ENCODE data around the gene AXIN2.
"Not testable (repeated sequence)": the region's sequence is repeated elsewhere in the genome, so short reads cannot be mapped to it uniquely, and the experiment has no call there.

AXIN2 gene

DNA sequence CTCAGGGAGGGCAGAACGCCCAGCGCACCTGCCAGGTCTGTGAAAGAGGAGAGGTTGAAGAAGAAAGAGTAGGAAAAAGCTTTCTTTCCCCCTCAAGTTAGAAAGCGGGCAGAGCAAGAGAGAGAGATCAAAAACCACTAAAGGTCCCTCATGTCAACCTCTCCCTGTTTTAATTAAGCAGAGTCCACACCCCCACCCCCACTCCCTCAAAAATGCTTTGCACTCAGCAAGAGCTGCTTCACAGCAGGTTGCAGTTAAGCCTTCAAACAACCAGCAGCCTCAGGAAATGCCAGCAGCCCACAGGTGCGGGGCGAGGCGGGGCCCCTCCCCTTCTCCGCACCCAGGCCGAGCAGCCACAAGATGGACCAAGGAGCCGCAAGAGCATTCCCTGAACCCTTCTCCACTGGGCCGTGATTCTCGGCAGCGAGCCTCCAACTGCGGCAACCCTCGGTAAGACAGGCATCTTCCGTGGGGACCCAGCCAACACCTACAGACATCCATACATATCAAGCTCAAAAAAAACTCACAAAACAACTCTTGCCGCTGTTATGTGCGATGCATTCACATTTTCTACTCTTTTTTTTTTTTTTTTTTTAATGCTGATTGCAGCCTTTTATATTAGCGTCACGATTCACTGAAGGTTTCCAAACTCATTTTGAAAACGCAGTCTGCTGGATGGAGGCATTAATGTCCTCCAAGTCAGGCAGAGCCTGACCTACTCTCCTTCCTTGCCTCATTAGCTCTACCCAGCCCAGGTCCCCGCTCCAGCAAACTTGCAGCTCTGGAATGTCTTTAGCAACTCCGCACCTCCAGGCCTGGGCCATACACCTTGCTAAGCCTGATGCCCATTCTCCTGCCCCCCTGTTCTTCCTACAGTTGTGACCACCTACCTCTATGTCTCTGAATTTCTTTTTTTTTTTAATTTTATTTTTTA lies 66.1 kb downstream of the AXIN2 start:
- no peak for DNase-seq
- intact Hi-C loops (cut with DNase I) = no loop called here

DNA sequence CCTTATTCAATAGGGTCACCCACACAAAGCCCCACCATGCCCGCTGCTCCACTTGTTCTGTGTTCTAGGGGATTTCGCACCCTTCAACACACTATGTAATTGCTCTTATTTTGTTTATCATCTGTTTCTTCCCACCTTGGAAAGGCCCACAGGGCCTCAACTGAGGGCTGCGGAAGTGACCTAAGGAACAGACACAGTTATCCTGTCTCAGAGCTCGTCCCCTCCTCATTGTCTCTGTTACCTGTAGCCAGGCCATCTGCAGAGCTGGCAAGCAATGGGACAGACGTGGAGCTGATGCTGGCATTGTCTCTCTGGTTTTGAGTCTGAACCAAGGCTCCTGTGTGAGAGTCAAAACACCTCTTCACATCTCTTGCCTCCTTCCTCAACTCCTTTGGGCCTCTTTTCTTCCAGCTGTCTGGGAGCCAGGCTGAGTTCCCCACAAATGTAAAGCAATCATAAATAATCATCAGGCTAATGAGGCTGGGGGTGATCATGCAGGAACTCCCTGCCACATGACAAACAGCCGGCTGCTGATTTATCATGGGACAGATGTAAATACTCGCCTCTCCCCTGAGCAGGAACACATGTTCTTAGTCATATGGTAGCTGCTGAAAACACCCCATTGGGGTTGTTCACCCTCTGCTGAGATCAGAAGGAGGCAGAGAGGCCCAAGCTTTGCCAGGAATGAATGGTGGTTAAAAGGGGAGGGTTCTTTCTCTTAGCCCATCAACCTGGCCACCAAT lies 71.9 kb downstream of the AXIN2 start:
- intact Hi-C loops (cut with DNase I) = no loop called here
- no peak for DNase-seq

DNA sequence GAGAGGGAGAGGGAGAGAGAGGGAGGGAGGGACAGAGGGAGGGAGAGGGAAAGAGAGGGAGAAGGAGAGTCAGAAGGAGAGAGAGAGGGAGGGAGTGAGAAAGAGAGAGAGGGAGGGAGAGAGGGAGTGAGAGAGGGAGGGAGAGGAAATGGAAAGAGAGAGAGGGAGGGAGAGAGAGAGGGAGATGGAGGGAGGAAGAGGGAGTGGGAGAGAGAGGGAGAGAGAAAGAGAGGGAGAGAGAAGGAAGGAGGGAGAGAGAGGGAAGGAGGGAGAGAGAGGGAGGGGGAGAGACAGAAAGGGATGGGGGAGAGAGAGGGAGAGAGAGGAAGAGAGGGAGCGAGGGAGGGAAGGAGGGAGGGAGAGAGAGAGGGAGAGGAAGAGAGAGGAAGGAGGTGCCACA lies 72.8 kb downstream of the AXIN2 start:
- intact Hi-C loops (cut with DNase I) = no loop called here

DNA sequence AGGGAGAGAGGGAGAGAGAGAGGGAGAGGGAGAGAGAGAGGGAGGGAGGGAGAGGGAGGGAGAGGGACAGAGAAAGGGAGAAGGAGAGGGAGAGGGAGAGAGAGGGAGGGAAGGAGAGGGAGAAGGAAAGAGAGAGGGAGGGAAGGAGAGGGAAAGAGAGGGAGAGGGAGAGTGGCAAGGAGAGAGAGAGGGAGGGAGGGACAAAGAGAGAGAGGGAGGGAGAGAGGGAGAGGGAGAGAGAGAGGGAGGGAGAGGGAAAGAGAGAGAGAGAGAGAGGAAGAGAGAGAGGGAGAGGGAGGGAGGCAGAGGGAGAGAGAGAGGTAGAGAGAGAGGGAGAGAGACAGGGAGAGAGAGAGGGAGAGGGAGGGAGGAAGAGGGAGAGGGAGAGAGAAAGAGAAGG lies 73.5 kb downstream of the AXIN2 start:
- intact Hi-C loops (cut with DNase I) = no loop called here
- no peak for DNase-seq

More for the DNA sequence above, 72.8 kb downstream of the AXIN2 start:
- no peak for DNase-seq

DNA sequence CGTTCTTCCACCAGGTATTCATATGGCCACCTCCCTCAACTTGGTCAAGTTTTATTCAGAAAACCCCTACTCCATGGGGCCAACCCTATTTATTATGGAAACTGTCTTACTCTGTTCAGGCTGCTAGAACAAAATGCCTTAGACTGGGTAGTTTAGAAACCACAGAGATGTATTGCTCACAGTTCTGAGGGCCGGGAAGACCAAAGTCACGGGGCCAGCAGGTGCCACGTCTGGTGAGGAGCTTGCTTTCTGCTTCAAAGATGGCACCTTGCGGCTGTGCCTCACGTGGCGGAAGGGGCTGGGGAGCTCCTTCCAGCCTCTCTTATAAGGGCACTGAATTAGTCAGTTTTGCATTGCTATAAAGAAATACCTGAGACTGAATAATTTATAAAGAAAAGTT lies 74.3 kb downstream of the AXIN2 start:
- intact Hi-C loops (cut with DNase I) = no loop called here
- no peak for DNase-seq

DNA sequence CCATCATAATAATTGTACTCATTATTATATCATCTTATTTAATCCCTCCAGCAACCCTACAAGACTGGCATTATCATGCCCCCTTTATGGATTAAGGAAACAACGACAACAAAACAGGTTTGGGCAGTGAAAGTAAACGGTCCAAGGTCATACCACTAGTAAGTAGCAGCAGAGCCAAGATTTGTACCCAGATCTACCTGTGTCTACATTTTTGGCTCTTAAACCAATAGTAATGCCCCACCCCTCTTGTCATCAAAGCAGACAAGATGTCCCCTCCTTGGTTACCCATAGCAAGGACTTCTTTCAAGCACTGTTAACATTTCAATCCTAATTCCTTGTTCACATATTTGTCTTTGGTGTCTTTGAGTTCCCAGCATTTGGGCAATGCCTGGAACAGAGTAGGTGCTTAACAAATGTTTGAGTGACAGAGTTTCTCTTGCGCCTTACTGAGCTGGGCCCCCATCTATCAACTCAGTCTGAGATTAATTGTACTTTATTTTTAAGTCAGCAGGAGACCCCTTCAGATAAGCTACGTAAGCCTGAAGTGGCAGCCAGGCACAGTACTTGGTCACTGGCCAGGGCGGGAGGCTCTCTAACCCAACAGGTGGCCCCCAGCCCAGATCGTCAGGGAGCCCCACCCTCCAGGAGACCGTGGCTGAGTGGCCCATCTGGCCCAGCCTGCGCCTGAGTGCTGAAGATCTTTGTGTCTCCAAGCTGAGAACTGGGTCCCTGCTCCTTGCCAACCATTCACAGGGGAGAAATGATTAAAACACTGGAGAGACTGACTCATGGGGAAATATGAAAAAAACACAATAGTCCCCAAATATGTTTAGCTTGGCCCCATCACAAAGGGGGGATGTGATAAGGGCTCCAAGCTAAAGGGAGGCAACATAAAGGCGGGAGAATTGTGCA lies 75.8 kb downstream of the AXIN2 start:
- intact Hi-C loops (cut with DNase I) = no loop called here

DNA sequence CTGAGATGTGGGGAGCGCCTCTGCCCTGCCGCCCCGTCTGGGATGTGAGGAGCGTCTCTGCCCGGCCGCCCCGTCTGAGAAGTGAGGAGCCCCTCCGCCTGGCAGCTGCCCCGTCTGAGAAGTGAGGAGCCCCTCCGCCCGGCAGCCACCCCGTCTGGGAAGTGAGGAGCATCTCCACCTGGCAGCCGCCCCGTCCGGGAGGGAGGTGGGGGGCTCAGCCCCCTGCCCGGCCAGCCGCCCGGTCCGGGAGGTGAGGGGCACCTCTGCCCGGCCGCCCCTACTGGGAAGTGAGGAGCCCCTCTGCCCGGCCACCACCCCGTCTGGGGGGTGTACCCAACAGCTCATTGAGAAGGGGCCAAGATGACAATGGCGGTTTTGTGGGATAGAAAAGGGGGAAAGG lies 77.0 kb downstream of the AXIN2 start:
- intact Hi-C loops (cut with DNase I); DNase-seq: not testable (repeated sequence)

More for the DNA sequence above, 75.8 kb downstream of the AXIN2 start:
- peak in 2 of 10 donors; percentile 27 to 84 for DNase-seq

DNA sequence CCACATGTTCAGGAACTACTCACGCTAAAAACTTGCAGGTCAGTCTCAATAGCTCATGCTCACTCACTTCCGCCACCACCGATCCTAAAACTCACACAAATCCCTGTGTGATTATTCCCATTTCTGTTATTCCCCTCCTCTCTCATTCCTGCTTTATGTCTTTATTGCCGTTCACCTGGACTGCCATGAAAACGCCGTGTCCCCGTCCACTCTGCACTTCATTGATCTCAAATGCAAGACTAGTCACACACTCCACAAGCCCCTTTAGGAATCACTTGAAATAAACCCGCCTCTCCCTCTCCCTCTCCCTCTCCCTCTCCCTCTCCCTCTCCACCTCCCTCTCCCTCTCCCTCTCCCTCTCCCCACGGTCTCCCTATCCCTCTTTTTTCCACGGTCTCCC lies 78.0 kb downstream of the AXIN2 start:
- intact Hi-C loops (cut with DNase I) = no loop called here
- DNase-seq = no peak

DNA sequence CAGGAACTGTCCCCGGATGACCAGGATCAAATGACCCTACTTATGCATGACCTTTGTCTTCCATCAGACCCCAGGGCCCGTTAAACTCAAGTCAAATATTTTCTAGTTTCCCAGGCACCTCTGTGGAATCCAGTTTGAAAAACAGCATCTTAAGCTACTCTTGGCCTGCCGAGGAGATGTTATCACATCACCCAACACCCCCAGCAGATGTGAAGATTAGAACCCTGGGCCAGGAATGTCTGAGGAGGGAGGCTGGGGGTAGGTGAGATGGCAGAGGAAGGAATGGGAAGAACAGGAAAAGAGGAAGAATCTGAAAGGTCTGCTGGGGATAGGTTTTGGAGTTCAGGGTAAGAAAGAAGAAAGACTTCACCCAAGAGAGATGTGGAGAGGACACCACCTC lies 79.2 kb downstream of the AXIN2 start:
- no peak for DNase-seq

DNA sequence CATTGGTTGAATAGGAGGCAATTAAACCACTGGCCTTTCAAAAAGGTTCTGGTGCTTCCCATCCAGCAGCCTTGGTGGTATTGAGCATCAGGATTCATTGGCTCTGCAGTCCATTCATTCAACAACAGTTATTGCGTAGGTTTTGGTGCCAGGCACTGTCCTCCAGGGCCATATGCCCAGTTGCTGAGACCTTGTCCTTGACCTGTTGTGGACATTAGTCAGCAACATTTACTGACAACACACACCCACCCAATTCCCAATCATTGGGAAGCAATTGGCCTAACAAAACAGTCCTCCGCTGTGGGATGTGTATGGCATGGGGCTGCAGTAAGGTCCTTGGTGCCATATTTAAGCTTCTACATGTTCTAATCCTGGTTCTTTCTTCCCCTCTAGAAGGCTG lies 82.2 kb downstream of the AXIN2 start:
- DNase-seq = no peak
- intact Hi-C loops (cut with DNase I) = no loop called here

More for the DNA sequence above, 79.2 kb downstream of the AXIN2 start:
- intact Hi-C loops (cut with DNase I) = no loop called here
